Stimulated activated CD8-positive, alpha-beta memory T cell treated with anti-CD3 and anti-CD28 coated beads, Interleukin-15, amount 100 ng/mL, for 48 hours (primary cell): ENCODE results near the gene JADE2.
"Not testable (repeated sequence)": the region's sequence is repeated elsewhere in the genome, so short reads cannot be mapped to it uniquely, and the experiment has no call there.

Experiments used
- DNase-seq, 2 donors: peaks; one replicate each; pipeline ENCODE4 v3.0.0-alpha.2; 2020; ENCODE audit warnings: low read depth in 2 of 2

Gene JADE2

GRCh38 chr5:134590992-134591659 is 65.7 kb downstream of the JADE2 start:
- peak; percentile 29 to 75 for DNase-seq

DNA sequence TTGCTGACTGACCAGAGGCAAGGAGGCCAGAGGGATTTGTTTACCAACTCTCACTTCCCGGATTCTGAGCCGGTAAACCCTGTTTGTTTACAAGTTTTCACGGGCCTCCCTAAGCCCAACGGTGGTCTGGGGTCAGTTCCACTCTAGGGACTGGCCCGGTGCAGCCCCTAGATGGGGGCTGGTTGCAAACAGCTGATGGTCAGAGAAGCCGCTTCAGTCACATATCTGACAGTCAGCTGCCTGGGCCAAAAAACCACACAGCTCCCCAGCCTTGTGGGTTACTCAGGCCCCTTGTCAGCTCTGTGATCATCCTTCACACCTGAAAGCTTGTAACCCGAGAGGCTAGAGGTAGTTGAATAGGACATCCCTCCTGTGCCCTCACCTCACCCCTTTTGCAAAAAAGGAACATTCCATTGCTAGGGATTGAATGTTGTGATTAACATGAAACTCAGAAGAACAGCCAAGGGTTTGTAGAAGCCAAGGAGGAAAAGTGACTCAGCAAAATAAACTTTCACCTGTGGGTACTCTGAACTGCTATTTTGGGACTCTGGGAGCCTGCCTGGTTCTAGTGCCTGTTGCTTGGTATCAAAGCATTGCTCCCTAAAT is 66.8 kb downstream of the JADE2 start:
- DNase-seq: no peak

DNA sequence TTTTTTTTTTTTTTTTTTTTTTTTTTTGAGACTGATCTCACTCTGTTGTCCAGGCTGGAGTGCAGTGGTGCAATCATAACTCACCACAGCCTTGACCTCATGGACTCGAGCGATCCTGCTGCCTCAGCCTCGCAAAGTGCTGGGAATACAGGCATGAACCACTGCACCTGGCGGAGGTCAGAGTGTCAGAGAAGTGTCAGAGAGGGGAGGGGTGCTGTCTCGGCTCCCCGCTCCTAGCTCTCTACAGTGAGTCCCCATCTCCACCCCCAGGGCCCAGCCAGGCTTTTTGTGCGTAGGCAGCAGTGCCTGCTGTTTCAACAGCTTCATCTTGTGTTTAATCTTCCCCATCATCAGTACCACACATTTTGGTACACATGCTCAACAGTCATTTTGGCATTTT is 68.9 kb downstream of the JADE2 start:
- no peak for DNase-seq

DNA sequence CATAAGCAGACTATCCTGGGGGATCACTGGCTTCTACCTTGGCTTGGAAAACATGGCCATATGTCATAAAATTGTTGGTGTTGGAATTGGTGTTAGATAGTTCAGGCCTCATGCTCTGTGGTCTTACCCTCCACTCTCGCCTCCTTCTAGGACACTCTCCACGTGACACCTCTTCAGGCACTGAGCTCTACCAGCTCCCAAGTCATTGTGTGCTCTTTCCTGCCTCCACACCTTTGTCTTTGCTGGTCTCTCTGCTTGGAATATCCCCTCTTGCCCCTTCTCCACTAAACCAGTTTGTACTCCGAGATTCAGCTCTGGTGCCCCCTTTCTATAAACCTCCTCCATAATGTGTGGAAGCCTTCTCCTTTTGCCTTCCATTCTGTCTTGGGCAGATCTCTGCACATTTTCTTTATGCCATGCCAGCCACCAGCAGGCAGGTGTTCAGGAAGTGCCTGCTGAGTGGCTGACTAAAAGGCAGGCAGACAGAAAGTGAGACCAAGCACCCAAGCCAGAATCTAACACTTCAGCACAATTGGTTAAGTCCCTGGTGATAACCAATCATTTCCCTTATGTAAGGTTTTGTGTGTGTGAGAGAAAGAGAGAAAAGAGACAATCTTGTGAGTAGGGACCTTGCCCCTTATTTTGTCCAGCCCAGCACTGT is 69.5 kb downstream of the JADE2 start:
- DNase-seq: no peak

DNA sequence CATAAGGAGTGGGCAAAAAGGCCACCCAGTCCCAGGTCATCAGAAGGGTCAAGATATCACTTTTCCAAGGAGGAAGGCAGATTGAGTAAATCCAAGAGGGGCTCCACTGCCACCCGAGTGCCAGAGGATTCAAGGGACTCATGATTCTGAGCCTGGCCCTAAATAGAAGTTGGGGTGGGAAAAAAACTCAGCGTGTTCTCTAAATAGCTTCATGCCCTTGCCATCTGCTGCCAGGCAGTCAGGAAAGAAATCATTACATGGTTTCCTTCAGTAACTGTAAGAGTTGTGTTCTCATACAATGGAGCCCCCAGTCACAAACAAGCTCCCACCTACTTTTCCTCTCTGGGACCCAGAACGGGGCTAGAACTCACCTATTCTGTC is 70.0 kb downstream of the JADE2 start:
- DNase-seq: no peak

- not testable (repeated sequence) for DNase-seq
These were observed 74.3 kb downstream of the JADE2 start for GRCh38 chr5:134599820-134600219.

- DNase-seq: no peak
These were observed 75.1 kb downstream of the JADE2 start for GRCh38 chr5:134600600-134600999.

DNA sequence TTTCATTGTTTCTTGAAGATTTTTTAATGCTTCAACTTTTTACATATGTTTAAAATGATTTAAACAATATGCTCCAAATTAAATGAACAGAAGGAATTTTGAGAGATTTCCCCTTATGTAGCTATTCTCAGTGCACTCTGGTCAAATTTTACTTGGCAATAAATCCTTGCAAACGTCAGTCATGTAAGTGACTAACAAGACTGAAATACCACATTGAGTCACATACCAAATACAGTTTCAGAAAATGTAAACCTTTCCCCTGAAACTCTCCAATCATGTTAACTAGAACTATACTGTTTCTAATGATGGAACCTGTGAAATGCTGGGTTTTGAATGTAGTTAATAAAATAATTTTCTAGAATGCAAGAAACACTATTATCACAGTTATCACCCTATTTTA is 77.6 kb downstream of the JADE2 start:
- DNase-seq: no peak

DNA sequence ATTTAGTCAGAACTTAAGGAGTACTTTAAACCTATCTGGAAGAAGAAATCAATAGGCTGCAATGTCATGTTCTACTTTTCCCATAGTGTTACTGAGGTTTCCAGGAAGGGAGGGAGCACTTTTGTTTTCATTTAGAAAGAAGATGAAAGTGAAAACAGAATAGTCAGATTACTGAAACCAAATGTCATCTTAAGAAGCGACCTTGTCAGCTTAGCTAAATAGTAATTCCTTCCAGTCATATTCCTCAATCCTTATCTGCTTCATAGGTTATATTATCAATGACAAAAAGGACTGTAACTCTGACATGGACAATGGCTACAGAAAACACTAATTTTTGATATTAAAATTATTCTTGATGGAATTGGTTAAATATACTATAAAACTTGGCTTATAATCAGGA is 79.4 kb downstream of the JADE2 start:
- no peak for DNase-seq

- no peak for DNase-seq
These were observed 81.3 kb downstream of the JADE2 start for GRCh38 chr5:134606726-134607125.

GRCh38 chr5:134608555-134608954 is 83.1 kb downstream of the JADE2 start:
- DNase-seq: no peak

DNA sequence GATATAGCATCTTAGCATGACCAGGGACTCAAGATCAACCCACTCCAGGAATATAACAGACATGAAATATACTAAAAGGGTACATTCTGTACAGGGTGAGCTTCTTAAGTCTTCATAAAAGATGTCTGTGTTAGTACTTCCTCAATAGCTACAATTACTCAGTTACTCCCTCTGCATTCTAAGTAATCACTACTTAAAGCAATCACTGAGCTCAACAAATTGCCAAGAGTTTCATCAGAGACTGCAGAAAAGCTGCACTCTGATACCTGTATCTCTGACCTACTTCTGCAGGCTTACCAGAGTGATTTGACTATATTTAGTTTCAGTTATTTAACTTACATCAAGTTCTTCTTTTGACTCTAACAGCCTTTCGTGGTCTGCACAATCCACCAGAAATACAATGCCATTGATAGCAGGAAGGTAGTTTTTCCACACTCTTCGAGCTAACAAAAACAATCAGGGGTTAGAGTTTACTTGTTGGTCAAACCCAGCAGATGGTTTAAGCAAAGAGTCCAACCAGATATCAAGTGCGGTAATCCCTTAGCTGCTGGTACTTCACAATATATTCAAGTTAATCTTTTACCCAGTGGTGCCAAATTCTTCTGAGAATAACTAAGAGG is 83.9 kb downstream of the JADE2 start:
- DNase-seq: no peak

- no peak for DNase-seq
These were observed 85.3 kb downstream of the JADE2 start for GRCh38 chr5:134610725-134611124.

DNA sequence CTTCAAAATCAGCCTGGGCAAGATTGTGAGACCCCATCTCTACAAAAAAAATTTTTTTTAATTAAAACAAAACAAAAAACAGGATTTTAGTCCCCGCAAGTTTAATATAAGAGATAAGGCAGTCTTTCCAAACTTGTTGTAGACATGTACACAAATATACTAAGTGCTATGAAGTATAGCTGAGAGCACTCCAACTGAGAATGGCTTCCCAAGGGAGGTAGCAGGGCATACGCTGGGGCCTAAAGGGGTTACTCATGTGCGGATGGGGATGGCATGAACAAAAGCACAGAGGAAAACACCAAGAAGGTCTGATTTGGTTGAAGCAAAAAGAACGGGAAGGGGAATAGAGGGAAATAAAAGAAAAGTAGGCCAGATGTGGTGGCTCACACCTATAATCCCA is 86.0 kb downstream of the JADE2 start:
- no peak for DNase-seq

DNA sequence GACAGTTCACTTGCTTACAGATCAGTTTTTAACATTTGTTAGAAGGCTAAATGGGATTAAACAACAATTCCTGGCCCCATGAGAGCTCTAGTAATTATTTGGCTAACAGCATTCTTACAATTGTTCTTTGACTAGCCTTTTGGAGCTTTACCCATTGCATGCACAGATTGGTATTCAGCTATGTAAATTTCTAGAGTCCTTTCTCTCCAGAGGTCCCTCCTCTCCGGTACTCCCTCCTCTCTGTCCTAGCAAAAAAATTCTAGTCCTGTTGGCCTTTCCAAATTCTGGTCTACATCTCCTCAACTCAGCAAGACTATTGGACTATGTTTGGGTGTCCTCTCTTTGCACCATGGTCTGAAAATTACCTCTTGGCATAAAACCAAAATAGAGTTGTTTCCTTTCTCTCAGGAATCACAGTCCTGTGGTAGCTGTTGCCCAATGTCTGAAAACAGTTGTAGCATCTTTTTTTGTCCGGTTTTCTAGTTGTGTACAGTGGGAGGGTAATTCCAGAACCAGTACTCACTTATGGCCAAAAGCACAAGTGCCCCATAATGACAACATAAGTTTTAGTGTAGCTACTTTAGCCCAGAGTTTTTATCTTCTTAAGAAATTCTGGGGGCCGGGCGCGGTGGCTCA is 89.1 kb downstream of the JADE2 start:
- no peak for DNase-seq

DNA sequence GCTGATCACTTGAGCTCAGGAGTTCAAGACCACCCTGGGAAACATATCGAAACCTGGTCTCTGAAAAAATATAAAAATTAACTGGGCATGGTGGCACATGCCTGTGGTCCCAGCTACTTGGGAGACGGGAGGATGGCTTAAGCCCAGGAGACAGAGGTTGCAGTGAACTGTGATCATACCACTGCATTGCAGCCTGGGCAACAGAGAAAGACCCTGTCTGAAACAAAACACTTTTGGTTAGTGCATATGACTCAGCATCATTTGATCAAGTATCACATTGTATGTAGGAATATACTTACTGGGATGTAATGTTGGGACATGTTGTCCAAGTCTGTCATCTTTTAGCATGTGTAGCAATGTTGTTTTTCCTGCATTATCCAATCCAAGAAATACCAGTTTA is 95.2 kb downstream of the JADE2 start:
- no peak for DNase-seq

GRCh38 chr5:134625559-134625958 is 100.1 kb downstream of the JADE2 start:
- no peak for DNase-seq

- DNase-seq: no peak
These were observed 101.0 kb downstream of the JADE2 start for GRCh38 chr5:134626369-134627014.
